ENCODE results near the gene SCYGR3. TPM values are rescaled to one million over a fixed set of nuclear protein-coding genes. Genes with fewer than 3 reads are reported as not detected.

SCYGR3 gene
- total and polyA plus RNA-seq, 2 of the 13 experiments (the other 11 are each of a cell fraction or from before 2014, with no cell fraction given), result not detected

DNA sequence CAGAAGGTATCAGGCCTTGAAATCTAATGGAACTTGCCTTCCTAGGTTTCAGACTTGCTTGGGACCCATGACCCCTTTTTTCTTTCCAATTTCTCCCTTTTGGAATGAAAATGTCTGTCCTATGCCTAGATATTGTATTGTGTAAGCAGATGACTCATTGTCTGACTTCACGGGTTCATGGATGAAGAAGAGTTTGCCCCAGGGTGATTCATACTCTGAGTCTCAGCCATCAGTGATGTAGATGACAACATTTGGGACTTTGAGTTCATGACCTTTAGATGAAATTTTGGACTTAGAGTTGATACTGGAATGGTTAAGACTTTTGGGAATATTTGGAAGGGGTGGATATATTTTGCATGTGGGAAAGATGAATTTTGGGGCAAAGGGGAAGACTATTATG lies 40.8 kb upstream of the SCYGR3 start (continued):
- TF ChIP-seq ZBTB14 (CRISPR knock-in tag; IDR thresholded peaks at IDR 0.05) (no peak), ZNF30 (CRISPR knock-in tag; IDR thresholded peaks at IDR 0.05) (no peak), ZNF142 (CRISPR knock-in tag; IDR thresholded peaks at IDR 0.05) (no peak), ZNF24 (IDR thresholded peaks at IDR 0.05) (no peak), RFXANK (CRISPR knock-in tag; IDR thresholded peaks at IDR 0.05) (no peak), GFI1 (CRISPR knock-in tag; IDR thresholded peaks at IDR 0.05; ENCODE audit: borderline replicate concordance) (no peak), TIGD3 (CRISPR knock-in tag; IDR thresholded peaks at IDR 0.05; ENCODE audit: borderline replicate concordance) (no peak), ZNF816 (CRISPR knock-in tag; IDR thresholded peaks at IDR 0.05; ENCODE audit: borderline replicate concordance) (no peak), MAFK (conservative IDR thresholded peaks at IDR 0.05 in 1 of 2, IDR thresholded peaks at IDR 0.05 in 1 of 2; ENCODE audit: low read length in 2 of 2) (no peak), RAD21 (CRISPR knock-in tag; IDR thresholded peaks at IDR 0.05) (no peak), HIVEP1 (CRISPR knock-in tag; IDR thresholded peaks at IDR 0.05) (no peak), ZNF550 (CRISPR knock-in tag; IDR thresholded peaks at IDR 0.05; ENCODE audit: borderline replicate concordance) (no peak), FOXK1 (CRISPR knock-in tag; IDR thresholded peaks at IDR 0.05; ENCODE audit: borderline replicate concordance, low read depth) (no peak), SOX13 (IDR thresholded peaks at IDR 0.05) (peak; percentile 8; the same call in 1 of the 2 replicates), SOX13 (CRISPR knock-in tag; conservative IDR thresholded peaks at IDR 0.05 in 1 of 2, IDR thresholded peaks at IDR 0.05 in 1 of 2) (no peak)
- TF ChIP-seq, protein P1, sequence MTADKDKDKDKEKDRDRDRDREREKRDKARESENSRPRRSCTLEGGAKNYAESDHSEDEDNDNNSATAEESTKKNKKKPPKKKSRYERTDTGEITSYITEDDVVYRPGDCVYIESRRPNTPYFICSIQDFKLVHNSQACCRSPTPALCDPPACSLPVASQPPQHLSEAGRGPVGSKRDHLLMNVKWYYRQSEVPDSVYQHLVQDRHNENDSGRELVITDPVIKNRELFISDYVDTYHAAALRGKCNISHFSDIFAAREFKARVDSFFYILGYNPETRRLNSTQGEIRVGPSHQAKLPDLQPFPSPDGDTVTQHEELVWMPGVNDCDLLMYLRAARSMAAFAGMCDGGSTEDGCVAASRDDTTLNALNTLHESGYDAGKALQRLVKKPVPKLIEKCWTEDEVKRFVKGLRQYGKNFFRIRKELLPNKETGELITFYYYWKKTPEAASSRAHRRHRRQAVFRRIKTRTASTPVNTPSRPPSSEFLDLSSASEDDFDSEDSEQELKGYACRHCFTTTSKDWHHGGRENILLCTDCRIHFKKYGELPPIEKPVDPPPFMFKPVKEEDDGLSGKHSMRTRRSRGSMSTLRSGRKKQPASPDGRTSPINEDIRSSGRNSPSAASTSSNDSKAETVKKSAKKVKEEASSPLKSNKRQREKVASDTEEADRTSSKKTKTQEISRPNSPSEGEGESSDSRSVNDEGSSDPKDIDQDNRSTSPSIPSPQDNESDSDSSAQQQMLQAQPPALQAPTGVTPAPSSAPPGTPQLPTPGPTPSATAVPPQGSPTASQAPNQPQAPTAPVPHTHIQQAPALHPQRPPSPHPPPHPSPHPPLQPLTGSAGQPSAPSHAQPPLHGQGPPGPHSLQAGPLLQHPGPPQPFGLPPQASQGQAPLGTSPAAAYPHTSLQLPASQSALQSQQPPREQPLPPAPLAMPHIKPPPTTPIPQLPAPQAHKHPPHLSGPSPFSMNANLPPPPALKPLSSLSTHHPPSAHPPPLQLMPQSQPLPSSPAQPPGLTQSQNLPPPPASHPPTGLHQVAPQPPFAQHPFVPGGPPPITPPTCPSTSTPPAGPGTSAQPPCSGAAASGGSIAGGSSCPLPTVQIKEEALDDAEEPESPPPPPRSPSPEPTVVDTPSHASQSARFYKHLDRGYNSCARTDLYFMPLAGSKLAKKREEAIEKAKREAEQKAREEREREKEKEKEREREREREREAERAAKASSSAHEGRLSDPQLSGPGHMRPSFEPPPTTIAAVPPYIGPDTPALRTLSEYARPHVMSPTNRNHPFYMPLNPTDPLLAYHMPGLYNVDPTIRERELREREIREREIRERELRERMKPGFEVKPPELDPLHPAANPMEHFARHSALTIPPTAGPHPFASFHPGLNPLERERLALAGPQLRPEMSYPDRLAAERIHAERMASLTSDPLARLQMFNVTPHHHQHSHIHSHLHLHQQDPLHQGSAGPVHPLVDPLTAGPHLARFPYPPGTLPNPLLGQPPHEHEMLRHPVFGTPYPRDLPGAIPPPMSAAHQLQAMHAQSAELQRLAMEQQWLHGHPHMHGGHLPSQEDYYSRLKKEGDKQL (CRISPR knock-in tag; IDR thresholded peaks at IDR 0.05; ENCODE audit: low read depth), result no peak
